ENCODE measurements around the gene DAG1. TPM values are rescaled to one million over a fixed set of nuclear protein-coding genes. Genes with fewer than 3 reads are reported as not detected.

Gene DAG1
- 43.6 and 77.2 TPM in 2 replicates for total RNA-seq

GRCh38 chr3:49469936-49470713 lies at the start of gene DAG1:
DAG1 (plus strand) TSS chr3:49470267; CDS start chr3:49510535, 40,268 bp downstream.
- H3K4me3 ChIP-seq (ENCODE audit: low read depth, low read length), result peak within 1 kb of the TSS; percentile 76
- no peak for TF ChIP-seq CTCF (conservative IDR thresholded peaks at IDR 0.05; ENCODE audit: low read depth, low read length)
- DNase-seq (ENCODE audit: low read depth), result no peak

GRCh38 chr3:49421890-49422378 lies 48.1 kb upstream of the DAG1 start:
- peak overlapping the region; percentile 43 for H3K4me3 ChIP-seq (ENCODE audit: low read depth, low read length)
- no peak for DNase-seq (ENCODE audit: low read depth)
- TF ChIP-seq CTCF (conservative IDR thresholded peaks at IDR 0.05; ENCODE audit: low read depth, low read length), result no peak

- H3K4me3 ChIP-seq (ENCODE audit: low read depth, low read length), result peak within 1 kb of the TSS; percentile 43
- DNase-seq (ENCODE audit: low read depth), result no peak
- no peak for TF ChIP-seq CTCF (conservative IDR thresholded peaks at IDR 0.05; ENCODE audit: low read depth, low read length)
Observed at GRCh38 chr3:49422379-49423248, 47.5 kb upstream of the DAG1 start, which contains the start of gene AMT. AMT (minus strand) TSS chr3:49422473; CDS start chr3:49422450, 23 bp downstream.

GRCh38 chr3:49424816-49425215 lies 45.3 kb upstream of the DAG1 start:
- H3K4me3 ChIP-seq (ENCODE audit: low read depth, low read length), result no peak overlapping the region
- no peak for DNase-seq (ENCODE audit: low read depth)
- TF ChIP-seq CTCF (conservative IDR thresholded peaks at IDR 0.05; ENCODE audit: low read depth, low read length), result no peak

- no peak for DNase-seq (ENCODE audit: low read depth)
- no peak overlapping the region for H3K4me3 ChIP-seq (ENCODE audit: low read depth, low read length)
- no peak for TF ChIP-seq CTCF (conservative IDR thresholded peaks at IDR 0.05; ENCODE audit: low read depth, low read length)
Observed at GRCh38 chr3:49427586-49427985, 42.5 kb upstream of the DAG1 start.

- peak; percentile 63 for DNase-seq (ENCODE audit: low read depth)
- TF ChIP-seq CTCF (conservative IDR thresholded peaks at IDR 0.05; ENCODE audit: low read depth, low read length), result peak; percentile 32
- H3K4me3 ChIP-seq (ENCODE audit: low read depth, low read length), result peak overlapping the region; percentile 61
Observed at GRCh38 chr3:49428752-49429080, 41.4 kb upstream of the DAG1 start.
